Panc1 (cell line): ENCODE measurements around the gene MTARC2. TPM values are rescaled to one million over a fixed set of nuclear protein-coding genes. Genes with fewer than 3 reads are reported as not detected.

Experiments
- ATAC-seq: fragments of 200-7000 bp; cut with Tn5 transposase; 2 replicates; pipeline ENCODE4 v1.9.1; 2020; ENCODE audit warnings: mild to moderate bottlenecking, moderate library complexity
- BruUV-seq: library from RNA; stranded (reverse); fragments of 400-500 nt; replicated peaks from 2 replicates; lab custom pipeline; 2021; lab: Mats Ljungman, UMichigan
- CTCF ChIA-PET: fragments of 300-600 bp; sonication (Branson Sonifier 250); formaldehyde crosslinking; loops from one replicate; lab custom pipeline; 2022; ENCODE audit warnings: antibody characterized with exemption; lab: Charles Lee
- POLR2A ChIA-PET: fragments of 300-600 bp; sonication (Branson Sonifier 250); formaldehyde crosslinking; loops from one replicate; lab custom pipeline; 2022; ENCODE audit warnings: antibody characterized with exemption; lab: Charles Lee
- DNase-seq: peaks from one replicate; pipeline ENCODE4 v3.0.0-alpha.2; 2010; ENCODE audit warnings: low read depth, low spot score
- H3K27ac ChIP-seq: 2 replicates; pipeline ENCODE4 v1.5.1; 2011; ENCODE audit warnings: mild to moderate bottlenecking, low read length, inconsistent platforms
- H3K27me3 ChIP-seq: fragments of 200-500 bp; sonication (Bioruptor generic); 2 replicates; pipeline ENCODE4 v1.6.0; 2014; ENCODE audit warnings: low read length, inconsistent platforms; ENCODE audit not compliant: control insufficient read depth, insufficient read depth
- H3K36me3 ChIP-seq: fragments of 200-500 bp; sonication (Bioruptor generic); 2 replicates; pipeline ENCODE4 v1.5.1; 2014; ENCODE audit warnings: inconsistent platforms, mild to moderate bottlenecking, low read length, moderate library complexity; ENCODE audit not compliant: control insufficient read depth, insufficient read depth
- H3K4me1 ChIP-seq: 2 replicates; pipeline ENCODE4 v1.5.1; 2011; ENCODE audit warnings: inconsistent platforms, mild to moderate bottlenecking, low read length, moderate library complexity; ENCODE audit not compliant: control insufficient read depth, insufficient read depth
- H3K4me3 ChIP-seq, 2 experiments: 2 replicates each; pipeline ENCODE4 v1.5.1; 2011 to 2012; ENCODE audit warnings: low read depth in 2 of 2, low read length in 2 of 2, mild to moderate bottlenecking in 2 of 2, inconsistent platforms in 1 of 2, moderate library complexity in 1 of 2
- H3K9me3 ChIP-seq: fragments of 200-500 bp; sonication (Bioruptor generic); 2 replicates; pipeline ENCODE4 v1.5.1; 2014; ENCODE audit warnings: low read depth, mild to moderate bottlenecking, inconsistent platforms, low read length, moderate library complexity; ENCODE audit not compliant: control insufficient read depth, insufficient read depth
- POLR2AphosphoS5 ChIP-seq: IDR thresholded peaks from 2 replicates; pipeline ENCODE4 v1.6.1; 2012; ENCODE audit warnings: mild to moderate bottlenecking, low read depth, low read length, moderate library complexity
- SIN3A ChIP-seq: IDR thresholded peaks from 2 replicates; pipeline ENCODE4 v1.6.1; 2012; ENCODE audit warnings: low read depth, mild to moderate bottlenecking, low read length, moderate library complexity, borderline replicate concordance; ENCODE audit not compliant: insufficient read depth
- TCF7L2 ChIP-seq: IDR thresholded peaks from 2 replicates; pipeline ENCODE4 v1.6.1; 2011; ENCODE audit warnings: mild to moderate bottlenecking, low read depth, low read length, inconsistent platforms
- in situ Hi-C: cut with HindIII; loops from 2 replicates; pipeline ENCODE4 v1.10.0; 2016; ENCODE audit warnings: low sequenced_read_pairs, low pct_unique_long_range_greater_than_20kb
- intact Hi-C: fragments of 100-400 bp; cut with micrococcal nuclease; formaldehyde crosslinking; loops from one replicate; pipeline ENCODE4 v1.10.0; 2022; ENCODE audit not compliant: unreplicated experiment
- total RNA-seq: library from RNA; stranded (reverse); gene quantifications from one replicate; pipeline ENCODE4 v1.2.1, GENCODE V29; 2021; ENCODE audit not compliant: unreplicated experiment
- TF ChIP-seq, protein P1 (sequence below): fragments of 450-650 bp; IDR thresholded peaks from 2 replicates; pipeline ENCODE4 v1.5.1; 2017; ENCODE audit warnings: mild to moderate bottlenecking
- TF ChIP-seq, protein P2 (sequence below), 2 experiments: IDR thresholded peaks; 2 replicates each; pipeline ENCODE4 v1.6.1; 2011 to 2012; ENCODE audit warnings: low read depth in 2 of 2, control low read depth in 1 of 2, low read length in 1 of 2, mild to moderate bottlenecking in 1 of 2, moderate library complexity in 1 of 2; ENCODE audit not compliant: insufficient read depth in 1 of 2

Gene MTARC2
- total RNA-seq, 1 experiment from 2014 or later: 10.1 TPM

DNA sequence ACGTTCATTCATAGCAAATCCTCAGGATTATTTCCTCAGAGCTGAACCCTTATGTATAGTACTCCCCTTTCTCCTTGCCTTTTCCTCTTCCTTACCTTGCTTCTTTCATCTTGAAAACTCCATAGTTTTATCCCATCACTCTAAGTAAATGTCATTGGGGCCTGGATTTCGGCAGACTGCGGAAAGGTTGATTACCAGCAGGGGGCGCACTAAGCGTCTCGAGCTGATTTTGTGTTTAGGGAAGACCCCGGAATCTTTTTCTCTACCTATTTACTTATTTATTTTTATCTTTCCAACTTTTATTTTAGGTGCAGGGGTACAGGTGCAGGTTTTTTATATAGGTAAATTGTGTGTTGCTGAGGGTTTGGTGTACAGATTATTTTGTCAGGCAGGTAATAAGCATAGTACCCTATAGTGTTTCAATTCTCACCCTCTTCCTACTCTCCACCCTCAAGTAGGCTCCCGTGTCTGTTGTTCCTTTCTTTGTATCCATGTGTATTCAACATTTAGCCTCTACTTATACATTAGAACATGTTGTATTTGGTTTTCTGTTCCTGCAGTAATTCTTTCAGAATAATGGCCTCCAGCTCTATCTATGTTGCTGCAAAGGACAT lies 27.2 kb downstream of the MTARC2 start:
- in situ Hi-C loops (no loop called here), intact Hi-C loops (loop anchor here (5.0 to 10.0 kb wide), 2 partner anchors 251 to 478 kb away; partner anchors contain the start of gene MARK1)
- Histone ChIP-seq H3K36me3 (no peaks in the 10 kb centered on the region), H3K27me3 (no peaks in the 10 kb centered on the region), H3K27ac (no peak overlapping the region), H3K4me3 (no peak overlapping the region), H3K9me3 (no peaks in the 10 kb centered on the region), H3K4me1 (no peaks in the 10 kb centered on the region)
- ChIA-PET POLR2A (no interaction called here), CTCF (interaction anchor here (0.6 to 0.7 kb wide), 2 partner anchors 50 to 499 kb away, joined by 3 to 6 read pairs; no protein-coding TSS in a partner anchor)
- TF ChIP-seq, protein P1, sequence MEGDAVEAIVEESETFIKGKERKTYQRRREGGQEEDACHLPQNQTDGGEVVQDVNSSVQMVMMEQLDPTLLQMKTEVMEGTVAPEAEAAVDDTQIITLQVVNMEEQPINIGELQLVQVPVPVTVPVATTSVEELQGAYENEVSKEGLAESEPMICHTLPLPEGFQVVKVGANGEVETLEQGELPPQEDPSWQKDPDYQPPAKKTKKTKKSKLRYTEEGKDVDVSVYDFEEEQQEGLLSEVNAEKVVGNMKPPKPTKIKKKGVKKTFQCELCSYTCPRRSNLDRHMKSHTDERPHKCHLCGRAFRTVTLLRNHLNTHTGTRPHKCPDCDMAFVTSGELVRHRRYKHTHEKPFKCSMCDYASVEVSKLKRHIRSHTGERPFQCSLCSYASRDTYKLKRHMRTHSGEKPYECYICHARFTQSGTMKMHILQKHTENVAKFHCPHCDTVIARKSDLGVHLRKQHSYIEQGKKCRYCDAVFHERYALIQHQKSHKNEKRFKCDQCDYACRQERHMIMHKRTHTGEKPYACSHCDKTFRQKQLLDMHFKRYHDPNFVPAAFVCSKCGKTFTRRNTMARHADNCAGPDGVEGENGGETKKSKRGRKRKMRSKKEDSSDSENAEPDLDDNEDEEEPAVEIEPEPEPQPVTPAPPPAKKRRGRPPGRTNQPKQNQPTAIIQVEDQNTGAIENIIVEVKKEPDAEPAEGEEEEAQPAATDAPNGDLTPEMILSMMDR: peak; percentile 97
- TF ChIP-seq TCF7L2: no peak
- BruUV-seq: no TSS peak
- DNase-seq: no peak
- no peak for ATAC-seq

DNA sequence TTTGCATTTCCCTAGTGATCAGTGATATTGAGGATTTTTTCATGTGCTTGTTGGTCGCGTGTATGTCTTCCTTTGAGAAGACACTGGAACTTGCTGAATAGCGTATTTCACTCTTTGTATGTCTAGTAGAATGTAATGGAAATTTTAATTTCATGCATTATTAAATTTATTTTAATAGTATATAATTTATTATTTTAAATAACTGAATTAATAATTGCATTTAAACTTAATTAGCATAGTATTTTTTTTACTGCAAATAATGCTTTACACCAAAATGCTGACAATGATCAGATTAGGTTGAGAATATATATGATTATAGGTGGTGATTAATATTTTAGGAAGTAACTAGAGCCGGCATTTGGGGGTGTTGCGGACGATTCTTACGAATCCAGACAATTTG lies 28.1 kb downstream of the MTARC2 start:
- Histone ChIP-seq H3K4me3 (no peak overlapping the region), H3K4me1 (no peaks in the 10 kb centered on the region), H3K36me3 (no peaks in the 10 kb centered on the region), H3K27ac (no peak overlapping the region), H3K9me3 (no peaks in the 10 kb centered on the region), H3K27me3 (no peaks in the 10 kb centered on the region)
- POLR2A ChIA-PET: no interaction called here
- CTCF ChIA-PET: interaction anchor here (0.6 to 1.2 kb wide), 2 partner anchors 555 to 557 kb away, joined by 3 read pairs; no protein-coding TSS in a partner anchor
- DNase-seq: no peak
- intact Hi-C loops: loop anchor here (1.0 to 10.0 kb wide), 4 partner anchors 95 to 495 kb away; partner anchors contain the start of gene MARK1
- in situ Hi-C loops: no loop called here
- TF ChIP-seq TCF7L2: no peak
- TF ChIP-seq, protein P1: no peak
- TF ChIP-seq SIN3A: no peak
- no peak for TF ChIP-seq POLR2AphosphoS5
- TF ChIP-seq, protein P2, sequence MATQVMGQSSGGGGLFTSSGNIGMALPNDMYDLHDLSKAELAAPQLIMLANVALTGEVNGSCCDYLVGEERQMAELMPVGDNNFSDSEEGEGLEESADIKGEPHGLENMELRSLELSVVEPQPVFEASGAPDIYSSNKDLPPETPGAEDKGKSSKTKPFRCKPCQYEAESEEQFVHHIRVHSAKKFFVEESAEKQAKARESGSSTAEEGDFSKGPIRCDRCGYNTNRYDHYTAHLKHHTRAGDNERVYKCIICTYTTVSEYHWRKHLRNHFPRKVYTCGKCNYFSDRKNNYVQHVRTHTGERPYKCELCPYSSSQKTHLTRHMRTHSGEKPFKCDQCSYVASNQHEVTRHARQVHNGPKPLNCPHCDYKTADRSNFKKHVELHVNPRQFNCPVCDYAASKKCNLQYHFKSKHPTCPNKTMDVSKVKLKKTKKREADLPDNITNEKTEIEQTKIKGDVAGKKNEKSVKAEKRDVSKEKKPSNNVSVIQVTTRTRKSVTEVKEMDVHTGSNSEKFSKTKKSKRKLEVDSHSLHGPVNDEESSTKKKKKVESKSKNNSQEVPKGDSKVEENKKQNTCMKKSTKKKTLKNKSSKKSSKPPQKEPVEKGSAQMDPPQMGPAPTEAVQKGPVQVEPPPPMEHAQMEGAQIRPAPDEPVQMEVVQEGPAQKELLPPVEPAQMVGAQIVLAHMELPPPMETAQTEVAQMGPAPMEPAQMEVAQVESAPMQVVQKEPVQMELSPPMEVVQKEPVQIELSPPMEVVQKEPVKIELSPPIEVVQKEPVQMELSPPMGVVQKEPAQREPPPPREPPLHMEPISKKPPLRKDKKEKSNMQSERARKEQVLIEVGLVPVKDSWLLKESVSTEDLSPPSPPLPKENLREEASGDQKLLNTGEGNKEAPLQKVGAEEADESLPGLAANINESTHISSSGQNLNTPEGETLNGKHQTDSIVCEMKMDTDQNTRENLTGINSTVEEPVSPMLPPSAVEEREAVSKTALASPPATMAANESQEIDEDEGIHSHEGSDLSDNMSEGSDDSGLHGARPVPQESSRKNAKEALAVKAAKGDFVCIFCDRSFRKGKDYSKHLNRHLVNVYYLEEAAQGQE (IDR thresholded peaks at IDR 0.05; ENCODE audit: insufficient read depth in 1 of 2, low read depth in 2 of 2, low read length in 1 of 2): no peak
- no TSS peak for BruUV-seq
- no peak for ATAC-seq
